ENCODE data around the gene MPP7. TPM values are rescaled to one million over a fixed set of nuclear protein-coding genes. Genes with fewer than 3 reads are reported as not detected.

Gene MPP7
- total and polyA plus RNA-seq, 2 of the 8 experiments (the other 6 are each of a cell fraction or from before 2014, with no cell fraction given), result 1.9 to 9.3 TPM

DNA sequence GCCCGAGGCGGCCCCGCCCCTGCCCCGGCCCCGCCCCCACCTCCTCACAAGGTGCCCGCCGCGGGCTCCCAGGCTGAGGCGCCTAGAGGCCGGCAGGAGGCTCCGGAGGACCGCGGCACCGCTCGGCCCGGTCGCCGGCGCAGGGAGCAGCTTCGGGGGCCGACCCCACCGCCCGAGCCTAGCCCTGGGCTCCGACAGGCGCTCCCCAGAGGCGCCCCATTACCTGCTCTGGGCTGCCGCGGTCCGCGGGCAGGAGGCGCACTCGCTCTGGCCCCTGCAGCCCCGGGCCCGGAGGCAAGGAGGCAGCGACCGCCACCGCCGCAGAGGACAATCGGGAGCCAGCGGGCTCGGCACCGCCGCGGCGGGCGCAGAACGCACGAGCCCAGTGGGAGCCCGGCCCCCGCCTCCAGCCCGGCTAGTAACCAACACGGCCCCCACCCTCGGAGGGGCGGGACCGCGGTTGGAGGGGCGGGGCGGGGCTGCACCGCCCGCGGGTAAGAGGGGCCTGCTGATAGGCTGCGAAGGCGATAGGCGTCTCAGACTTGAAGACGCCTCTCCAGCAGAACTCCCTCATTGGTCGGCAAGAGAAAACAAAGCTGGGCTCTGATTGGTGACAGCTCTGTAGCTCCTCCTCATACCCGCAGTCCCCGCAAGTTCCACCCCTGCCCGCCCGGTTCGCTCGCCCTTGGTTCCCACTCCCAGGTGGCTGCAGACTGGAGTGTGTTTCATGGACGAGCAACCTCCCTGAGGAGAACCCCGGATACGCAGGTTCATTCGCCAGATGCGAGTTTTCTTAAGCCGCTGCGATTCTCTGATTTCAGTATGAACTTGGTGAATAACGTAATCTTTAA, at the start of gene MPP7 (continued):
- TF ChIP-seq CTCF (IDR thresholded peaks at IDR 0.05; ENCODE audit: control extremely low read depth in 1 of 3, insufficient read depth in 1 of 3, low read depth in 1 of 3, low read length in 3 of 3) (peak in 2 of 3 experiments; percentile 36 to 37; a peak in 3 of 4 replicates), TBP (IDR thresholded peaks at IDR 0.05; ENCODE audit: low read depth, low read length) (peak; percentile 90), KDM4A (IDR thresholded peaks at IDR 0.05; ENCODE audit: low read depth, low read length, severe bottlenecking) (peak; percentile 61), SP4 (IDR thresholded peaks at IDR 0.05; ENCODE audit: low read length) (peak; percentile 96), SP1 (IDR thresholded peaks at IDR 0.05; ENCODE audit: low read depth, low read length) (peak; percentile 96), MAFK (IDR thresholded peaks at IDR 0.05; ENCODE audit: low read depth, low read length) (no peak), POLR2A (IDR thresholded peaks at IDR 0.05; ENCODE audit: control extremely low read depth in 1 of 2, low read depth in 2 of 2, low read length in 2 of 2) (peak in 1 of 2 experiments; percentile 89; a peak in 2 of 3 replicates), TAF7 (optimal IDR thresholded peaks at IDR 0.05; ENCODE audit: borderline replicate concordance, low read depth, low read length) (peak; percentile 93), PHF8 (conservative IDR thresholded peaks at IDR 0.05; ENCODE audit: low read depth, low read length) (peak; percentile 84), EP300 (IDR thresholded peaks at IDR 0.05; ENCODE audit: borderline replicate concordance in 1 of 2, low read depth in 2 of 2, low read length in 2 of 2) (0 out of 3 replicates have a peak, but pooled peaks of 1 of the 2 experiments have one; percentile 4), CHD2 (IDR thresholded peaks at IDR 0.05; ENCODE audit: low read length) (peak; percentile 58)

Data from H1 (cell line).